ENCODE data around the gene LPCAT4. TPM values are rescaled to one million over a fixed set of nuclear protein-coding genes. Genes with fewer than 3 reads are reported as not detected.
A peak's percentile ranks its signal among the peaks of the same experiment; 100 is the strongest.

LPCAT4 gene
- total RNA-seq, 2 experiments from 2014 or later, result 112 to 119 TPM

- Mint-ChIP-seq H3K4me1 (peaks cover 53% of the 10 kb centered on the region), H3K9me3 (no peaks in the 10 kb centered on the region), H3K27me3 (no peaks in the 10 kb centered on the region), H3K36me3 (peaks cover 4% of the 10 kb centered on the region), H3K27ac (peak overlapping the region; percentile 87), H3K4me3 (peak overlapping the region; percentile 70)
- ATAC-seq (ENCODE audit: low read depth) (no peak), DNase-seq (no peak)
- POLR2A ChIA-PET, result interaction anchor here (2.0 to 6.0 kb wide), 5 partner anchors 9 to 256 kb away, joined by 5 to 66 read pairs (median 17); partner anchors contain the start of genes GOLGA8B, LPCAT4, NOP10 and NUTM1
These were observed 39.1 kb downstream of the LPCAT4 start for GRCh38 chr15:34327906-34328305.

DNA sequence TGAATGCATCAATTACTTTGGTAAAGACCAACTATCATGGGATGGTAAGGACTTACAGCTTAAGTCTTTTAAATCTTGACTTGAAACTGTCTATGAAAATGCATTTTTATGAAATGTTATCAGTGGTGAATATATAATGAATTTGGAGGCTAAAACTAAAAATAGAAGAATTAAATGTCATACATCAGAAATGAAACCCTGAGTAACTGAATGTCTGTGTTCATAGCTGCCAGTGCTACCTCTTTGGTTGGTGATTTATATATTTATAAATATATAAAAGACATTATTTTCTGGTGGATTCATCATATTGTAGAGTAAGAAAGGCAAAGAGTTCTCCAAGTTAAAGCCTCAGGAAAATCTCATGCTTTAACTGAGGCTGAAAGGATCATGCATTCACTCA is 41.6 kb downstream of the LPCAT4 start:
- H3K36me3 Mint-ChIP-seq, result peaks cover 6% of the 10 kb centered on the region
- no peaks in the 10 kb centered on the region for H3K27me3 Mint-ChIP-seq
- POLR2A ChIA-PET, result interaction anchor here (1.0 to 6.0 kb wide), 2 partner anchors 9 to 12 kb away, joined by 4 to 66 read pairs; partner anchors contain the start of gene SLC12A6
- DNase-seq, result no peak
- H3K4me3 Mint-ChIP-seq, result peak overlapping the region; percentile 22
- ATAC-seq (ENCODE audit: low read depth), result no peak
- peak overlapping the region; percentile 9 for H3K27ac Mint-ChIP-seq
- no peaks in the 10 kb centered on the region for H3K9me3 Mint-ChIP-seq
- H3K4me1 Mint-ChIP-seq, result peaks cover 39% of the 10 kb centered on the region

- no peak overlapping the region for H3K27ac Mint-ChIP-seq
- DNase-seq, result no peak
- ATAC-seq (ENCODE audit: low read depth), result no peak
- POLR2A ChIA-PET, result interaction anchor here (1.0 to 6.0 kb wide), 3 partner anchors 9 to 18 kb away, joined by 3 to 66 read pairs (median 4); partner anchors contain the start of genes NOP10, NUTM1 and SLC12A6
- H3K27me3 Mint-ChIP-seq, result no peaks in the 10 kb centered on the region
- peaks cover 34% of the 10 kb centered on the region for H3K4me1 Mint-ChIP-seq
- H3K9me3 Mint-ChIP-seq, result no peaks in the 10 kb centered on the region
- peaks cover 6% of the 10 kb centered on the region for H3K36me3 Mint-ChIP-seq
- H3K4me3 Mint-ChIP-seq, result no peak overlapping the region
These were observed 42.1 kb downstream of the LPCAT4 start for GRCh38 chr15:34324933-34325332.

DNA sequence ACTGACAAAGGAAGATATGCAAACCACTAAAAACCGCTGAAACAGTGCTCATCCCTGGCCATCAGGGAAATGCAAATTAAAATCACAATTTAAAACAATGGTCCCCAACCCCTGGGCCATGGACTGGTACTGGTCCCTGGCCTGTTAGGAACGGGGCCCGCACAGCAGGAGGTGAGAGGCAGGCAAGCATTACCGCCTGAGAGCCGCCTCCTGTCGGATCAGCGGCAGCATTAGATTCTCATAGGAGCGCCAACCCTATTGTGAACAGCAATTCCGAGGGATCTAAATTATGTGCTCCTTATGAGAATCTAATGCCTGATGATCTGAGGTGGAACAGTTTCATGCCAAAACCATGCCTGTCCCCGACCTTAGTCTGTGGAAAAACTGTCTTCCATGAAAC is 43.8 kb downstream of the LPCAT4 start:
- POLR2A ChIA-PET, result interaction anchor here (1.0 kb wide), 1 partner anchor 14 kb away, joined by 3 read pairs; the partner anchor contains the start of gene SLC12A6
- H3K4me1 Mint-ChIP-seq, result peaks cover 32% of the 10 kb centered on the region
- no peak overlapping the region for H3K27ac Mint-ChIP-seq
- no peak for DNase-seq
- H3K36me3 Mint-ChIP-seq, result peaks cover 6% of the 10 kb centered on the region
- no peaks in the 10 kb centered on the region for H3K27me3 Mint-ChIP-seq
- no peak for ATAC-seq (ENCODE audit: low read depth)
- H3K9me3 Mint-ChIP-seq, result no peaks in the 10 kb centered on the region
- H3K4me3 Mint-ChIP-seq, result no peak overlapping the region

DNA sequence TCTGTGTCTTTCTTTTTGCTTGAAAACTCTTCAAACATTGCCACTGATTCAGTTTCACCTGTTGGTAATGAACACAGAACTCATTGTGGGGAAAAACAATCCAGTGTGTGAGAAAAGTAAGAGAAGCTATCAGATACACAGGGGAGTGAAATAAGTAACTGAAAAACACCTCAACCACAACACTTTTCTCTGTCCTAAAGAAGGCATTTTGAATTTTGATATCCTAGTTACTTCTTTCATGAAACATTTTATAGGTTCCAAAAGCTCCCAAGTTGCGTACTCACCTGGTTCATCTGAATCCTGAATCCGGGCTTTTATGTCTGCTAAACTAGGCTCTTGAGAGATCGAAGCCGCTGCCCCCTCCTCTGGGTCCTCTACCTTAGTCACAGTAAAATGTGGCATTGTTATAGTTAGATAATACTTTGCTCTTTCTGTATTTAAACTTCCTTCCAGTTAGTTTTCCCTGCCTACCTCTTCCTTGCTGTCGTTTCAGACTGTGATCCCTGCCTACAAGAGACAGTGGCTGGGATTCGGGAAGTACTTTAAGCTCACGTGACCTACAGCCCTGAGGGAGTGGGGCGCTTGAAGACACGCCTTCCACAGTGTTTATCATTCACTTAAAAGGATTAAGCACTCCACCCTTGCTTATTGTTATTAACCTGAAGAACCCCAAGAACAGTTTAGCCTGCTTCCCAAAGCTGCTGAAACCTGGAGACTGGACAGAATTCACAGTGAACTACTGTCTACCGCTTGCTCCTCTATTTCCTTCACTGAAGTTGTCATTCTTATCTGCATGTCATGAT is 48.5 kb downstream of the LPCAT4 start:
- ATAC-seq (ENCODE audit: low read depth), result peak; percentile 71
- H3K4me3 Mint-ChIP-seq, result peak overlapping the region; percentile 95
- peaks cover 17% of the 10 kb centered on the region for H3K36me3 Mint-ChIP-seq
- peaks cover 15% of the 10 kb centered on the region for H3K4me1 Mint-ChIP-seq
- POLR2A ChIA-PET, result interaction anchor here (0.7 to 4.6 kb wide), 7 partner anchors 10 to 110 kb away, joined by 3 to 34 read pairs (median 6); partner anchors contain the start of gene SLC12A6
- H3K27ac Mint-ChIP-seq, result peak overlapping the region; percentile 93
- DNase-seq, result no peak
- H3K27me3 Mint-ChIP-seq, result no peaks in the 10 kb centered on the region
- no peaks in the 10 kb centered on the region for H3K9me3 Mint-ChIP-seq

DNA sequence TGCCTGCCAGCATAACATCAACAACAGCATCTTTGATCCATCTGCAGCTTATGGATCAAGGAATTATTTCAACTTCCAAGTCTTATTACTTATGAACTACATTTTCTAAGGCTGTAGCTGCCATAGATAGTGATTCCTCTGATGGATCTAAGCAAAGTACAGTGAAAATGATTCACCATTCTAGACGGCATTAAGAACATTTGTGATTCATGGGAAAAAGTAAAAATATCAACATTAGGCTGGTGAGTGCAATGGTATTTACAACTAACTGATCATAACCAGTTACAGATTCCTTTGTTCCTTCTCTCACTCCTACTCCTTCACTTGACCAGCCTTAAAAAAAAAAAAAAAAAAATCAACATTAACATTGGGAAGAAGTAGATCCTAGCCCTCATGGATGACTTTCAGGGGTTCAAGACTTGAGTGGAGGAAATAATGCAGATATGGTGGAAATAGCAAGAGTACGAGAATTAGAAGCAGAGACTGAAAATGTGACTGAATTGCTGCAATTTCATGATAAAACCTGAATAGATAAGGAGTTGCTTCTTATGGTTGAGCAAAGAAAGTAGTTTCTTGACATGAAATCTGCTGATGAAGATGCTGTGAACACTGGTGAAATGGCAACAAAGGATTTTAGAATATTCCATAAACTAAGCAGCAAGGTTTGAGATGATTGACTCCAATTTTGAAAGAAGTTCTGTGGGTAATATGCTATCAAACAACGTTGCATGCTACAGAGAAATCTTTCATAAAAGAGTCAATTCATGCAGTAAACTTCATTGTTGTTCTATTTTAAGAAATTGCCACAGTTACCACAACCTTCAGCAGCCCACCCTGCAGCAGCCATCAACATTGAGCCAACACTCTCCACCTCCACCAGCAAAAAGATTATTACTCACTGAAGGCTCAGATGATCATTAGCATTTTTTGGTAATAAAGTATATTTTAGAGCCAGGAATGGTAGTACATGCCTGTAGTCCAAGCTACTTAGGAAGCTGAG is 52.2 kb downstream of the LPCAT4 start:
- DNase-seq, result no peak
- Mint-ChIP-seq H3K36me3 (peaks cover 16% of the 10 kb centered on the region), H3K9me3 (no peaks in the 10 kb centered on the region), H3K27me3 (no peaks in the 10 kb centered on the region), H3K27ac (peak overlapping the region; percentile 7), H3K4me1 (peaks cover 19% of the 10 kb centered on the region), H3K4me3 (no peak overlapping the region)
- POLR2A ChIA-PET, result interaction anchor here (0.7 kb wide), 1 partner anchor 23 kb away, joined by 3 read pairs; the partner anchor contains the start of gene SLC12A6
- no peak for ATAC-seq (ENCODE audit: low read depth)

DNA sequence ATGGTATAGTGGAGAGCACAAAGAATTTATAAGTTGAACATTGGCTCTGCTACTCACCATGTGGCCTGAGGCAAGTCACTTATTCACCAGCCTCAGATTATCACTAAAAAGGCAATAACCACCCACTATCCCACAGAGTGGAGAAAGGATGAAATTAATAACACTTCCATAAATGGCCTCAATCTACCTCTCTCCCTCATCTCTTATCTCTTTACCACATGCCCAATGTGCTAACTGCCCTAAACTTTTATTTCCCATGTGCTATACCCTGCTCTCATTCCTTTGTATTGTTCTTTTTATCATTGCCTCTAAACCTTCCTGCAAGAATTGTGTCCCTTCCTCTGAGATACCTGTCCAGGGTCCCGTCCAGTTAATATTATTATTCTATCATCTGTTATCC is 55.4 kb downstream of the LPCAT4 start:
- POLR2A ChIA-PET, result no interaction called here
- Mint-ChIP-seq H3K27ac (no peak overlapping the region), H3K9me3 (no peaks in the 10 kb centered on the region), H3K27me3 (no peaks in the 10 kb centered on the region), H3K4me1 (peaks cover 15% of the 10 kb centered on the region), H3K4me3 (no peak overlapping the region), H3K36me3 (peaks cover 24% of the 10 kb centered on the region)
- DNase-seq, result no peak
- ATAC-seq (ENCODE audit: low read depth), result no peak

Small RNAs within 50 kb of the gene (microRNA-seq; reads per million reads assigned to microRNA genes)
- gene MIR1233-1, result not detected

Other genes with a start within 250 kb of the LPCAT4 start
- 10 to 100 TPM; 49.1 to 49.5 TPM for gene KATNBL1, start 157.1 kb downstream of the LPCAT4 start, total RNA-seq
- gene EMC4, start 142.2 kb downstream of the LPCAT4 start, total RNA-seq, result 10 to 100 TPM; 72.3 to 85.2 TPM
- gene SLC12A6, start 29.4 kb downstream of the LPCAT4 start, total RNA-seq, result 10 to 100 TPM; 42.0 to 44.9 TPM
- gene NOP10, start 24.1 kb downstream of the LPCAT4 start, total RNA-seq, result 100 to 1,000 TPM; 142 to 143 TPM
- gene NUTM1, start 23.9 kb downstream of the LPCAT4 start, total RNA-seq, result not detected
- 100 to 1,000 TPM; 307 to 311 TPM for gene GOLGA8A, start 70.6 kb upstream of the LPCAT4 start, total RNA-seq
- 100 to 1,000 TPM; 371 to 410 TPM for gene GOLGA8B, start 216.5 kb upstream of the LPCAT4 start, total RNA-seq